ENCODE results near the gene P2RY14. TPM values are rescaled to one million over a fixed set of nuclear protein-coding genes. Genes with fewer than 3 reads are reported as not detected.

P2RY14 gene
- total and polyA plus RNA-seq, 2 experiments from 2014 or later: 0.95 TPM; not detected in 1

GRCh38 chr3:151214459-151214858, 63.9 kb downstream of the P2RY14 start:
- no peaks in the 10 kb centered on the region for H3F3A ChIP-seq (replicated peaks; ENCODE audit: low read depth)
- no peaks in the 10 kb centered on the region for H3K27me3 ChIP-seq (ENCODE audit: insufficient read depth)
- H3K27me3 Mint-ChIP-seq (ENCODE audit: insufficient read depth, low read depth, poor library complexity): no peaks in the 10 kb centered on the region
- no peak overlapping the region for H3K4me3 Mint-ChIP-seq
- no peaks in the 10 kb centered on the region for H3K9me2 ChIP-seq (ENCODE audit: insufficient read depth)
- ATAC-seq: peak; percentile 56; the same call in 2 of the 3 replicates
- no peak overlapping the region for H3K4me2 ChIP-seq
- H3K27ac Mint-ChIP-seq: peak overlapping the region; percentile 71; the same call in 1 of the 2 replicates
- TF ChIP-seq ETS1 (IDR thresholded peaks at IDR 0.05) (no peak), CTCF (conservative IDR thresholded peaks at IDR 0.05; ENCODE audit: low read depth in 2 of 2) (peak; percentile 57)
- H3K4me3 ChIP-seq: no peak overlapping the region
- H3K4me1 ChIP-seq (ENCODE audit: insufficient read depth): peaks cover 19% of the 10 kb centered on the region
- H3K79me2 ChIP-seq (replicated peaks; ENCODE audit: insufficient read depth): no peaks in the 10 kb centered on the region
- H3K9me3 Mint-ChIP-seq: no peaks in the 10 kb centered on the region
- H4K20me1 ChIP-seq (replicated peaks; ENCODE audit: insufficient read depth): no peaks in the 10 kb centered on the region
- no peak overlapping the region for H3K27ac ChIP-seq (ENCODE audit: low read depth)
- H2AFZ ChIP-seq: no peak overlapping the region
- DNase-seq (ENCODE audit: low spot score): peak; percentile 56
- no peaks in the 10 kb centered on the region for H3K36me3 ChIP-seq (ENCODE audit: insufficient read depth)
- no peaks in the 10 kb centered on the region for H3K36me3 Mint-ChIP-seq (ENCODE audit: low read depth)
- H3K4me1 Mint-ChIP-seq: peaks cover 27% of the 10 kb centered on the region

- Histone ChIP-seq H3F3A (replicated peaks; ENCODE audit: low read depth) (no peaks in the 10 kb centered on the region), H3K9me2 (ENCODE audit: insufficient read depth) (no peaks in the 10 kb centered on the region), H4K20me1 (replicated peaks; ENCODE audit: insufficient read depth) (no peaks in the 10 kb centered on the region), H3K36me3 (ENCODE audit: insufficient read depth) (no peaks in the 10 kb centered on the region), H3K4me3 (no peak overlapping the region), H3K27me3 (ENCODE audit: insufficient read depth) (no peaks in the 10 kb centered on the region), H3K4me2 (no peak overlapping the region), H3K79me2 (replicated peaks; ENCODE audit: insufficient read depth) (no peaks in the 10 kb centered on the region), H3K27ac (ENCODE audit: low read depth) (no peak overlapping the region), H3K4me1 (ENCODE audit: insufficient read depth) (peaks cover 19% of the 10 kb centered on the region), H2AFZ (no peak overlapping the region)
- Mint-ChIP-seq H3K27me3 (ENCODE audit: insufficient read depth, low read depth, poor library complexity) (no peaks in the 10 kb centered on the region), H3K27ac (peak overlapping the region; percentile 71), H3K36me3 (ENCODE audit: low read depth) (no peaks in the 10 kb centered on the region), H3K9me3 (no peaks in the 10 kb centered on the region), H3K4me1 (peaks cover 27% of the 10 kb centered on the region), H3K4me3 (no peak overlapping the region)
- DNase-seq (ENCODE audit: low spot score) (no peak), ATAC-seq (no peak)
- no peak for TF ChIP-seq JUNB (IDR thresholded peaks at IDR 0.05; ENCODE audit: unreplicated experiment)
- no peak for TF ChIP-seq EZH2phosphoT487 (IDR thresholded peaks at IDR 0.05; ENCODE audit: unreplicated experiment)
- no peak for TF ChIP-seq ZNF462 (CRISPR knock-in tag; IDR thresholded peaks at IDR 0.05)
- no peak for TF ChIP-seq NANOG (IDR thresholded peaks at IDR 0.05; ENCODE audit: borderline replicate concordance)
- no peak for TF ChIP-seq POLR2AphosphoS5 (IDR thresholded peaks at IDR 0.05; ENCODE audit: low read depth)
- no peak for TF ChIP-seq ETS1 (IDR thresholded peaks at IDR 0.05)
- no peak for TF ChIP-seq CREB1 (CRISPR knock-in tag; IDR thresholded peaks at IDR 0.05; ENCODE audit: low read depth)
Measured at GRCh38 chr3:151213881-151214280, 64.5 kb downstream of the P2RY14 start.
